A549 treated with CORT108297 at 1 μM for 4 hours (cell line): Measurements from ENCODE around the gene NGEF. TPM values are rescaled to one million over a fixed set of nuclear protein-coding genes. Genes with fewer than 3 reads are reported as not detected.

ENCODE experiments used
- total RNA-seq: library from RNA; stranded (reverse); fragments of 200-300 nt; extraction: Qiagen RNA extraction; gene quantifications from 5 replicates; pipeline ENCODE4 v1.2.3, GENCODE V29; 2022

Gene NGEF
- total RNA-seq: 15.2 to 21.6 TPM (median 17.6 TPM) in 5 replicates

DNA sequence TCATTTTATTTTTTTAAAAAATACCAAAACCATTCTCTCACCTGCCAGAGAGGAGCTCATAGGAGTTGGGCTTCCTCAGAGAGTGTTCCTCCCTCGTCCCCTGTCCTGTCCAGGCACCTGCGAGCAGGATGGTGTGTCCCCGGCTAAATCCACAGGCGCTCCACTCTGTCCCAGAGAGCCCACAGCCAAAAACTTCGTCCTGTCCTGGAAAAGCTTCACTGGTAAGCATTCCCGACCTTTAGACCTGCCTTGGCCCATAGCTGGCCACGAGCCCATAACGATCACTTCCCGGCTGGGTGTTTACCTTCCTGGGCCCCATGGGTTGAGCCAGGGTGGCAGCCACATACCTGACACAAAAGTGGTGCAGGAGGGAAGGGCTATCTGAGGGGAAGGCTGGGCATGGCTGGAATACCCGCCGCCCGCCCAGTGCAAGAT lies at the start of gene NGEF:
TSS of gene NGEF (minus strand) at position 230 of the 435 bp plus-strand sequence. CDS start 38,366 bp downstream, outside the sequence.

DNA sequence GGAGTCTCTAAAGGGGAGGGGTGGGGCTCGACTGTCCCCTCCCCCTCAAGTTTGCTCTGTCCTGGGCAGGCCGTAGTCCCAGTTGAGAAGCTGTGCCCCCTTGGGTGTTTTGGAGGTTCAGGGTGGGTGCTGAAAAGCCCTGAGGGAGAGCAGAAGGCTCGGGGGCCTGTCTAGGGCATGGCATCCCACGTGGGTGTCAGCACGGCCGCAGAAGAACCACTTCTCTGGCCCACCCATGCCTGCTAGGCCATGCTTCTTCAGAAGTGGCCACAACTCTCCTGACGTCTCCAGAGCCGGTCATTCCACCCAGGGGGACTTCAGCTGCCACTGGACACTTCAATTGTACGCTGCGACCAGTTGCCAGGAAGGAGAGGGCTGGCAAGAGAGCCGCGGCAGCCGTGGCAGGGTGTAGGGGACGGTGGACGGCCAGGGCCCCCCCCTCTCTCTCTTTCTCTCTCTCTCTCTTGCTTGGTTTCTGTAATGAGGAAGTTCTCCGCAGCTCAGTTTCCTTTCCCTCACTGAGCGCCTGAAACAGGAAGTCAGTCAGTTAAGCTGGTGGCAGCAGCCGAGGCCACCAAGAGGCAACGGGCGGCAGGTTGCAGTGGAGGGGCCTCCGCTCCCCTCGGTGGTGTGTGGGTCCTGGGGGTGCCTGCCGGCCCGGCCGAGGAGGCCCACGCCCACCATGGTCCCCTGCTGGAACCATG lies 46.9 kb upstream of the NGEF start, which contains the start of gene INPP5D:
TSS of gene INPP5D (plus strand) at position 546 of the 704 bp plus-strand sequence. CDS start at position 683, 137 bp downstream.

GRCh38 chr2:233032551-233033320 lies 19.7 kb upstream of the NGEF start, which contains the start of gene NEU2:
Gene NEU2, plus strand, starts transcription at chr2:233032672. Its CDS starts 0 bp downstream, at chr2:233032672.

DNA sequence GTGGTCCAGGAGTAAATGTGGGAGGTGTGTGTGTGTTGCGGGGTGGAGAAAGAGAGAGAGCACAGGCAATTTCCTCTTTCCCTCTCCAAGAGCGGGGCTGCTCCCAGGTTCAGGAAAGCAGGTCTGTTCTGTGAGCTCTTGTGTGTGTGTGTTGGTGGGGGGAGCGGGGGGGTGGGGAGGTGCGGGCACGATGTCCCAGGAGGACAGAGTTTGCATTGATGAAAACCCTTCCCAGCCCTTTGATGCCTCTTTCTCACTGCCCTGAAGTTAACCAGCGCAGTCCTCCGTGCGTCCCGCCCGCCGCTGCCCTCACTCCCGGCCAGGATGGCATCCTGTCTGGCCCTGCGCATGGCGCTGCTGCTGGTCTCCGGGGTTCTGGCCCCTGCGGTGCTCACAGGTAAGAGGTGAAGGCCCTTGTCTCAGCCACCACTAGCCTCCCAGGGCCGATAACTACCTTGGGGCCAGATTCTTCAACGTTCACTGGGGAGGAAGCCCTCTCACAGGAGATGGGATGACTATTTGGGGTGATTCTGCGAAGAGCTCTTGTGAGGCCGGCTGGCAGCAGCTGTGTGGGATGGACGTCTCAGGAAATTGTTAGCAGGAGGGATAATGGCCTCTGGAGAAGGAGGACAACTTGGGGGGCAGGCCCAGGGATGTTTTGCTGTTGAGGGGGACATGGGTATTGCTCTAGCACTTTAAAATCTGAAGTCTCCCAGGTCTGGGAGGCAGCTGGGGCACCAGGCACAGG lies 142.9 kb downstream of the NGEF start, which contains the start of gene SNORC:
TSS of gene SNORC (plus strand) at position 247 of the 748 bp plus-strand sequence. CDS start at position 325, 78 bp downstream.

Other genes with a start within 250 kb of the NGEF start
- not detected in 5 replicates for gene KCNJ13, start 236.7 kb downstream of the NGEF start, total RNA-seq
- 4.8 to 13.5 TPM (median 9.7 TPM) in 5 replicates for gene SNORC, start 143.0 kb downstream of the NGEF start, total RNA-seq
- not detected in 5 replicates for gene NEU2, start 19.4 kb upstream of the NGEF start, total RNA-seq
- gene INPP5D, start 47.1 kb upstream of the NGEF start, total RNA-seq: 0.29 to 0.60 TPM (median 0.45 TPM) in 5 replicates
- gene ATG16L1, start 238.4 kb upstream of the NGEF start, total RNA-seq: 44.4 to 50.7 TPM (median 47.4 TPM) in 5 replicates